Activated T-cell treated with anti-CD3 and anti-CD28 coated beads, Interleukin-2, amount 50 U/mL, for 1 hour (primary cell): ENCODE data around the gene STXBP5L.
"Not testable (repeated sequence)": the region's sequence is repeated elsewhere in the genome, so short reads cannot be mapped to it uniquely, and the experiment has no call there.

Source experiments
- DNase-seq: peaks from one replicate; pipeline ENCODE4 v3.0.0-alpha.2; 2020

Gene STXBP5L

GRCh38 chr3:120908030-120908794 is at the start of gene STXBP5L:
Gene STXBP5L (plus strand): TSS chr3:120908205. CDS start chr3:120909579, 1,374 bp downstream.
- peak; percentile 40 for DNase-seq

GRCh38 chr3:120858521-120858920 is 49.5 kb upstream of the STXBP5L start:
- DNase-seq = no peak

GRCh38 chr3:120864541-120864940 is 43.5 kb upstream of the STXBP5L start:
- DNase-seq = no peak

- DNase-seq = no peak
These were observed 32.5 kb upstream of the STXBP5L start for GRCh38 chr3:120875507-120875906.

GRCh38 chr3:120875989-120876388 is 32.0 kb upstream of the STXBP5L start:
- no peak for DNase-seq

- no peak for DNase-seq
These were observed 28.6 kb upstream of the STXBP5L start for GRCh38 chr3:120879411-120879810.

GRCh38 chr3:120892921-120893320 is 15.1 kb upstream of the STXBP5L start:
- DNase-seq = no peak

- no peak for DNase-seq
These were observed 13.5 kb upstream of the STXBP5L start for GRCh38 chr3:120894316-120895057.

GRCh38 chr3:120901716-120902115 is 6.3 kb upstream of the STXBP5L start:
- DNase-seq = not testable (repeated sequence)

GRCh38 chr3:120903221-120903620 is 4.8 kb upstream of the STXBP5L start:
- no peak for DNase-seq

GRCh38 chr3:120907659-120908029 is 361 bp upstream of the STXBP5L start:
- DNase-seq = no peak

- DNase-seq = no peak
These were observed 993 bp downstream of the STXBP5L start for GRCh38 chr3:120908795-120909601.

- no peak for DNase-seq
These were observed 1.5 kb downstream of the STXBP5L start for GRCh38 chr3:120909602-120909878.

GRCh38 chr3:120926146-120926545 is 18.1 kb downstream of the STXBP5L start:
- DNase-seq = no peak

- DNase-seq = no peak
These were observed 21.0 kb downstream of the STXBP5L start for GRCh38 chr3:120928991-120929390.

GRCh38 chr3:120931593-120931992 is 23.6 kb downstream of the STXBP5L start:
- no peak for DNase-seq

- DNase-seq = no peak
These were observed 48.1 kb downstream of the STXBP5L start for GRCh38 chr3:120956143-120956542.

- no peak for DNase-seq
These were observed 74.8 kb downstream of the STXBP5L start for GRCh38 chr3:120982608-120983320.

GRCh38 chr3:120983321-120983665 is 75.3 kb downstream of the STXBP5L start:
- no peak for DNase-seq

- DNase-seq = no peak
These were observed 75.8 kb downstream of the STXBP5L start for GRCh38 chr3:120983841-120984240.

- DNase-seq = no peak
These were observed 77.2 kb downstream of the STXBP5L start for GRCh38 chr3:120985242-120985641.

GRCh38 chr3:120988994-120989393 is 81.0 kb downstream of the STXBP5L start:
- no peak for DNase-seq

- no peak for DNase-seq
These were observed 110.9 kb downstream of the STXBP5L start for GRCh38 chr3:121018917-121019321.
